ENCODE measurements around the gene SORCS3. TPM values are rescaled to one million over a fixed set of nuclear protein-coding genes. Genes with fewer than 3 reads are reported as not detected.

The SORCS3 gene
- total RNA-seq, 1 experiment from 2014 or later: not detected

- no peak for DNase-seq (ENCODE audit: low spot score)
Measured at GRCh38 chr10:105258674-105259065, 617.6 kb downstream of the SORCS3 start.

GRCh38 chr10:105259201-105259600 is 618.1 kb downstream of the SORCS3 start:
- DNase-seq (ENCODE audit: low spot score): no peak

DNA sequence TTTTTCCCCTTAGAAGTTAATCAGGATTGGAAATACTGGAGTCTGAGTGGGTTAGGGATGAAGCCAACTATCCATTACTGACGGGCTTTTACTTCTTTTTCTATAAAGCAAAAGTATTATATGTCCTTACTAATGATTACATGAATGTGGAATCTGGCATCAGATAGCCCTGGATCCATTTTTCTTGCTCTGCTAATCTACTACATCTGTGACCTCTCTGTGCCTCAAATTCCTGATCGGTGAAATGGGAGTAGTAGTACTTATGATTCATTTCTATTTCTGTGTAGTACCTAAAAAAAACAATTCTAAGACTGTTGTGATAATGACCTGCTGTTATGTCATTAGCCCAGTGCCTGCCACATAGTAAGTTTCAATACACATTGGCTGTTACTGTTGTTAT is 621.6 kb downstream of the SORCS3 start:
- DNase-seq (ENCODE audit: low spot score): no peak

- DNase-seq (ENCODE audit: low spot score): no peak
Measured at GRCh38 chr10:105266966-105267539, 626.0 kb downstream of the SORCS3 start.

DNA sequence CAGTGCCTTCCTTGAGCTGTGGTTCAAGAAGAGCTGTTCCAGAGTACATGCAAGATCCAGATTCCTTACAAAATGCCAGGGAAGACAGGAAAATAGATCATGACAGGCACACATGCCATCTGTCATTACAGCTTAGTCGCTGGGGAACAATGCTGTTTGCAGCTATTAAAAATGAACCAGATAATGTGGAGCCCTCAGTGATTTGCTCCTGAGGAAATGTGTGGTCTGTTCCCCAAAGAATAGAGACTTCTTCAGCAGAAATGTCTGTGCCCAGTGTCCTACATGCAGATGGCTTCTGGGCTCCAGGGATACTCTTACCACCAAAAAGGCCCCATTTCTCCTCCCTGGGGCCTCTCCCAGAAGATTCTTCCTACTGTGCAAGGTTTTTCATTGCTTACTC is 627.9 kb downstream of the SORCS3 start:
- DNase-seq (ENCODE audit: low spot score): no peak

GRCh38 chr10:105269689-105270088 is 628.6 kb downstream of the SORCS3 start:
- DNase-seq (ENCODE audit: low spot score): no peak

GRCh38 chr10:105274556-105275070 is 633.5 kb downstream of the SORCS3 start:
- no peak for DNase-seq (ENCODE audit: low spot score)

DNA sequence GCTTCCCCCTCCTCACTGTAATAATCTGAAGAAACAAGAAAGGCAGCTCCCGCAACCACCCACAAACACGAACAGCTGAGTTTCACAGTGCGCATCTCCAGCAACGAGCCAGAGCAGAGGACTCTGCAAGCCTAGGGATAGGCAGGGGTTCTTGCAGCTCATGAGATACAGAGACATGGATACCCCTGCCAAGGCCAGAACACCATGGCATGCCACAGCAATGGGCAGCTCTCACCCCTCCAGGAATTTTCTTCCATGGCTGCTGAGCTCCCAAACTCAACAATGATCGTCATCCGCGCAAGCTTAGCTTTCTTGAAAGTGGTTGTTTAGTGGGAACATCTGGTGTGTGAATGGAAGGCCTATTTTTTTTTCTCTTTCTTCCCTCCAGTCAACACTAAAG is 637.3 kb downstream of the SORCS3 start:
- no peak for DNase-seq (ENCODE audit: low spot score)

DNA sequence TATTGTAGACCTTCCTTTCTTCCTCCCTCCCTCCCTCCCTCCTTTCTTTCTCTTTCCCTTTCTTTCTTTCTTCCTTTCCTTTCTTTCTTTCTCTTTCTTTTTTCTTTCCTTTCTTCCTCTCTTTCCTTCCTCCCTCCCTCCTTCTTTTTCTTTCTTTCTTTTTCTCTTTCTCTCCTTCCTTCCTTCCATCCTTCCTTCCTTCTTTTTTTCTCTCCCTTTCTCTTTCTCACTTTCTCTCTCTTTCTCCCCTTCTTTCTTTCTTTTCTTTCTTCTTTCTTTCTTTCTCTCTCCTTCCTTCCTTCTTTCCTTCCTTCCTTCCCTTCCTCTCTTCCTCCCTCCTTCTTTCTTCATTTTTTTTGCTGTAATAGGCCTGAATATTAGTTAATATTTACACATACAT is 638.0 kb downstream of the SORCS3 start:
- no peak for DNase-seq (ENCODE audit: low spot score)

DNA sequence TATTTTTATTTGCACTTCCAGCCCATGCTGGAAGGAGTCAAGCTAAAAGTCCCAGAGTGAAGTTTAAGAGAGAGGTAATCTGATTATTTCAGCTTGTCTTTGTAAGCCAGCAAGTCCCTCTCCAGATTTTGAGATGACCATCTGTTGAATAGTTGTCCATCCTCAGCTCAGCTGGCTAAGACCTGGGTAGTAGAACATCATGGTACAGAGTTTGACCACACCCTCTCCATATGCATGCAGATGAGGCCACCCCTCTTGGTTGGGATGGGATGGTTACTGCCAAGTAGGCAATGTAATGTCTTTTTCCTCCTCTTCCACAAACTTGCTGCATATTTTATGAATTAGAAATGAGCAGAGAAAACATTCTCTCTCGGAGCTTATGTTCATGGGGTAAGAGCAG is 639.8 kb downstream of the SORCS3 start:
- no peak for DNase-seq (ENCODE audit: low spot score)

DNA sequence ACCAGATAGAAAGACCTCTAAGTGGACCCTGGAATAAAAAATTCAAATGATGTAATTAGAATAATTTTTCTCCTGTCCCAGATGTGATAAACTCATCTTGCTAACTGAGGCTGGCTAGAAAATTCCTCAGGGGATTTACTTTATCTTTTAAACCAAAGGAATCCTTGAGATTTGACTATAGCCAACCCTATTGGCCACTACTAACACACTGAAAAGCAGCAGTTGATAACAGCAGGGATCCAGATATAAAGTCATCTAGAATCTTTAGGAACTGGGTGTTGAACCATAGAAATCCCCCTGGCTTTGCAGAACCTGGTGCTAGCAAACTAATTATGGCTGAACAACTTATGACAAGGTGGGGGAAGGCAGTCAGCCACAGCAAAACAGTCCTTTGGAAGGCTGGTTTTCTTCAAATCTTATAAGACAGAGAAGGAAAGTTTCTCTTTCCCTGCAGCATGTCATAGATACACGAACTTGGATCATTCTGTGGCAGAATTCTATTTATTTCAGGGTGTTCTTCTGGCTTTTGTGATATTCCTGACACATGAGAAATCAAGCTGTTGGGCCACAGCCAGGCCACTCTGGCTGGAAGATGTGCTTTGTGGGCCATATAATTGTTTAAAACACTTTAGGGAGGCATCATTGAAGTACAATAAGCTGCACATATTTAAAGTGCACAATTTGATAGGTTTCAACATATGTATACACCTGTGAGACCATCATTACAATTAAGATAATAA is 643.6 kb downstream of the SORCS3 start:
- DNase-seq (ENCODE audit: low spot score): no peak

- no peak for DNase-seq (ENCODE audit: low spot score)
Measured at GRCh38 chr10:105288026-105288425, 646.9 kb downstream of the SORCS3 start.

- DNase-seq (ENCODE audit: low spot score): no peak
Measured at GRCh38 chr10:105288613-105289012, 647.5 kb downstream of the SORCS3 start.

DNA sequence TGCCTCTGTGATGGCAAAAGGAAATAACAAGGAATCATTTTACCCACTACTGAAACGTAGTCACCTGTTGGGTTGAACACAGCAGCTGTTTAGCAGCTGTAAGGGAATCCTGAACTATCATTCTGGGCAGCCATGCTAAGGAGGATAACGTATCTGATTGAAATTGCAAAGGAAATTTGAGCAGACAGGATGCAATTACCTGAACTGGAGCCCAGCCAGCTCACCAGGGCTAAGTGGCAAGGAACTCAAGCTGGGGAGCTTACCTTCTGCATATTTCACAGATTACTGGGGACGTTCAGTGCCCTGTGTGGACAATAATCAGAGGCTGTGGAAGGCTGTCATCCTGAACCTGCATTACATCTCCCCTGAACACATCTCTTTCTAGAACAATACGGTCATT is 650.5 kb downstream of the SORCS3 start:
- DNase-seq (ENCODE audit: low spot score): no peak

GRCh38 chr10:105292236-105292635 is 651.1 kb downstream of the SORCS3 start:
- DNase-seq (ENCODE audit: low spot score): no peak
